Measurements from ENCODE around the gene TNRC6B. TPM values are rescaled to one million over a fixed set of nuclear protein-coding genes. Genes with fewer than 3 reads are reported as not detected.
A peak's percentile ranks its signal among the peaks of the same experiment; 100 is the strongest.

TNRC6B gene
- total RNA-seq, 1 donor from 2014 or later = 80.1 TPM

DNA sequence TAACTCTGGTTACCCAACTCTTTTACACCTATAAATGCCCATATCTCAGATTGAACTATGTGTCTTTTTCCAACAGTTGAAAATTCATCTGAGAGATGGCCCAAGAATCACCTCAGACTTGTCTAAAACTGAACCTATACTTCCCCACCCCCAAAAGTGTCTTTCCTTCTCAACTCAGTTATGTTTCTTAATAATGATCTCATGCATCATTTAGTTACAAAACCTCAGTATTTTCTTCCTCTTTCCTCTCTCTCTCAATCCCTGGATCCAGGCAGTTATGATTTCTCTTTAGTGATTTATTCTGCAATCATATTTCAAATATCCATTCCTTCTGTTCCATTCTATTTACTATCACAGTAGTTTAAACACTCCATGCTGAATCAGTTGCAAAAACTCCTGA, 136.3 kb downstream of the TNRC6B start:
- H3K27ac Mint-ChIP-seq = no peak overlapping the region
- H3K4me3 Mint-ChIP-seq = no peak overlapping the region
- H3K36me3 Mint-ChIP-seq = peaks cover 60% of the 10 kb centered on the region
- peaks cover 6% of the 10 kb centered on the region for H3K4me1 Mint-ChIP-seq
- no peaks in the 10 kb centered on the region for H3K9me3 Mint-ChIP-seq
- no peaks in the 10 kb centered on the region for H3K27me3 Mint-ChIP-seq (ENCODE audit: low read depth)
- no peak for DNase-seq (ENCODE audit: low spot score in 2 of 2, unreplicated experiment in 2 of 2)
- TF ChIP-seq, protein P1, sequence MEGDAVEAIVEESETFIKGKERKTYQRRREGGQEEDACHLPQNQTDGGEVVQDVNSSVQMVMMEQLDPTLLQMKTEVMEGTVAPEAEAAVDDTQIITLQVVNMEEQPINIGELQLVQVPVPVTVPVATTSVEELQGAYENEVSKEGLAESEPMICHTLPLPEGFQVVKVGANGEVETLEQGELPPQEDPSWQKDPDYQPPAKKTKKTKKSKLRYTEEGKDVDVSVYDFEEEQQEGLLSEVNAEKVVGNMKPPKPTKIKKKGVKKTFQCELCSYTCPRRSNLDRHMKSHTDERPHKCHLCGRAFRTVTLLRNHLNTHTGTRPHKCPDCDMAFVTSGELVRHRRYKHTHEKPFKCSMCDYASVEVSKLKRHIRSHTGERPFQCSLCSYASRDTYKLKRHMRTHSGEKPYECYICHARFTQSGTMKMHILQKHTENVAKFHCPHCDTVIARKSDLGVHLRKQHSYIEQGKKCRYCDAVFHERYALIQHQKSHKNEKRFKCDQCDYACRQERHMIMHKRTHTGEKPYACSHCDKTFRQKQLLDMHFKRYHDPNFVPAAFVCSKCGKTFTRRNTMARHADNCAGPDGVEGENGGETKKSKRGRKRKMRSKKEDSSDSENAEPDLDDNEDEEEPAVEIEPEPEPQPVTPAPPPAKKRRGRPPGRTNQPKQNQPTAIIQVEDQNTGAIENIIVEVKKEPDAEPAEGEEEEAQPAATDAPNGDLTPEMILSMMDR (IDR thresholded peaks at IDR 0.05; ENCODE audit: unreplicated experiment) = no peak

DNA sequence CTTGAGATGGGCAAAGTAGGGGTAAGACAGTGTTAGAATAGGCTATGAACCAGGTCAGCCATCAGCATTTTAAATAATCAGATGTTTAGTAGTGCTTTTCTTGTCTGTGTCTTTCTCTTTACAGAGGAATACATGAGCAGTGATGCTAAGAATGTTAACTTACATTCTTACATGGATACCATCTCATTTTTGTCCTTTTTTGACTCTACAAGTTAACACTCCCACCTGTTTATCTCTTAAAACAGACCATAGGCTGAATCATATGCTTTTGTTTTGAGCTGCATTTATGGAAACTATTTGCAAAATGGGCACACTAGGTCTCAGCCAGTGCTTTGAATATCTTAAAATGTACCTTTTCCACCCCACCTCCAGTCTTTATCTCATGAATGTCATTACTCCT, 143.0 kb downstream of the TNRC6B start:
- TF ChIP-seq, protein P1 (IDR thresholded peaks at IDR 0.05; ENCODE audit: unreplicated experiment) = no peak
- Mint-ChIP-seq H3K27me3 (ENCODE audit: low read depth) (no peaks in the 10 kb centered on the region), H3K4me3 (no peak overlapping the region), H3K36me3 (peaks cover 53% of the 10 kb centered on the region), H3K9me3 (no peaks in the 10 kb centered on the region), H3K27ac (no peak overlapping the region), H3K4me1 (no peaks in the 10 kb centered on the region)
- DNase-seq (ENCODE audit: low spot score in 2 of 2, unreplicated experiment in 2 of 2) = no peak

DNA sequence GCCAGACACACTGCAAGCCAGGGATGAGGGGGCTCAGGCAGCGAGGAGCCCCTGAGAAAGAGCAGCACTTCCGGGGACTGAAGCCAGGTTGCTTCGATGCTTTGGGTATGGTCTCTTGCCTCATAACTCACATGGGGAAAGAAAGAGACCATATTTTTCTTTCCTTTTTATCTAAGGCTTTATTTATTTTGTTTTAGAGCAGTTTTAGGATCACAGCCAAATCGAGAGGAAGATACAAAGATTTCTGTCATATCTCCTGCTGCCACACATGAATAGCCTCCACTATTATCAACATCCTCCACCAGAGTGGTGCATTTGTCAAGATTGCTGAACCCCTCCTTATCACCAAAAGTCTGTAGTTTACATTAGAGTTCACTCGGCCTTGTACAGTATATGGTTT, 144.3 kb downstream of the TNRC6B start:
- no peaks in the 10 kb centered on the region for H3K4me1 Mint-ChIP-seq
- DNase-seq (ENCODE audit: low spot score in 2 of 2, unreplicated experiment in 2 of 2) = no peak
- peak overlapping the region; percentile 53 for H3K27ac Mint-ChIP-seq
- no peak overlapping the region for H3K4me3 Mint-ChIP-seq
- TF ChIP-seq, protein P1 (IDR thresholded peaks at IDR 0.05; ENCODE audit: unreplicated experiment) = no peak
- no peaks in the 10 kb centered on the region for H3K27me3 Mint-ChIP-seq (ENCODE audit: low read depth)
- H3K36me3 Mint-ChIP-seq = peaks cover 47% of the 10 kb centered on the region
- no peaks in the 10 kb centered on the region for H3K9me3 Mint-ChIP-seq

DNA sequence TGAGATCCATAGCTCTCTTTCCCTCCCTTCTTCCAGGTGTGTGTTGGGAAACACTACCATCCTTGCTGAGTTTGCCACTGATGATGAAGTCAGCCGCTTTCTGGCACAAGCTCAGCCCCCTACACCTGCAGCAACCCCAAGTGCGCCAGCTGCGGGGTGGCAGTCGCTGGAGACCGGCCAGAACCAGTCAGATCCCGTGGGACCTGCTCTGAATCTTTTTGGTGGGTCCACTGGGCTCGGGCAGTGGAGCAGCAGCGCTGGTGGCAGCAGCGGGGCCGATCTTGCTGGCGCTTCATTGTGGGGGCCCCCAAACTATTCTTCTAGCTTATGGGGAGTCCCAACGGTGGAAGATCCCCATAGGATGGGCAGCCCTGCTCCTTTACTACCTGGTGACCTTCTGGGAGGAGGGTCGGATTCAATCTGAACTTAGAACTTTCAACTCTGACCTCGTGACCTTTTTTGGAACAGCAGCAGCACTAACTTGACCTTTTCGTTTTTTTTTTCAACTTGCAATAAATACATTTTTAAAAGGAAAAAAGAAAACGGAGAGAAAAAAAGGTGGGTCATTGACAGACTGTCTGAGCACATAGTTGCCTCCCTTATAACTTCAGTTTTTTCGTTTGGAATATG, 145.2 kb downstream of the TNRC6B start:
- Mint-ChIP-seq H3K36me3 (peaks cover 39% of the 10 kb centered on the region), H3K9me3 (no peaks in the 10 kb centered on the region), H3K27ac (no peak overlapping the region), H3K4me3 (no peak overlapping the region), H3K27me3 (ENCODE audit: low read depth) (no peaks in the 10 kb centered on the region), H3K4me1 (no peaks in the 10 kb centered on the region)
- TF ChIP-seq, protein P1 (IDR thresholded peaks at IDR 0.05; ENCODE audit: unreplicated experiment) = no peak
- no peak for DNase-seq (ENCODE audit: low spot score in 2 of 2, unreplicated experiment in 2 of 2)

DNA sequence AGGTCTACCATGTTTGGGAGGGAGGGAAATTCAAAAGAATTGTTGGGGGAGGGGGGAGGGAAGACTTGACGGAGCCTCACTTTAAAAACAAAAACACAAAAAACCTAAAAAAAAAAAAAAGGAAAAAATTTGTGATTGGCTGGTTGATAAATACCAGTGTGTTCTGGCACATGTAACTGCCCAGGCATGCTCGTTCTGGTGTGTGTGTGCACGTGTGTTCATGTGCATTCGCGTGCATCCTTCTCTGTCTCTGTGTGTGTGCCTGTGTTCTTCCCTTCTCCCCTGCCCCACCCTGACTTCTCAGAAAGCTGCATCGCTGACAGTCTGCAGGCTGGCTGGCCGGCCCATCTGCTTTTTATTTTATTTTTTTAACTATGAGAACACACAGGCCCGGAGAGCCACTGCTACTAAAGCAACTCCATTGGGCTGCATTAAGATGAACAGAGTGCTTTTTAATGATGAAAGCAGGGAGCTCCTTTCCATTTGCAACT, 146.0 kb downstream of the TNRC6B start:
- Mint-ChIP-seq H3K9me3 (no peaks in the 10 kb centered on the region), H3K36me3 (peaks cover 40% of the 10 kb centered on the region), H3K4me1 (no peaks in the 10 kb centered on the region), H3K27me3 (ENCODE audit: low read depth) (no peaks in the 10 kb centered on the region), H3K27ac (peak overlapping the region; percentile 43), H3K4me3 (no peak overlapping the region)
- no peak for DNase-seq (ENCODE audit: low spot score in 2 of 2, unreplicated experiment in 2 of 2)
- TF ChIP-seq, protein P1 (IDR thresholded peaks at IDR 0.05; ENCODE audit: unreplicated experiment) = no peak
